Activated CD4-positive, alpha-beta T cell treated with anti-CD3 and anti-CD28 coated beads, Interleukin-2, amount 10 ng/mL, durations not matched to agents 24 days and 14 days (primary cell): ENCODE data around the gene WDR87. TPM values are rescaled to one million over a fixed set of nuclear protein-coding genes. Genes with fewer than 3 reads are reported as not detected.

Experiments
- DNase-seq: peaks from one replicate; pipeline ENCODE4 v3.0.0; 2022
- H3K27ac Mint-ChIP-seq: one replicate; pipeline ENCODE4 v1.8.0; 2022; ENCODE audit warnings: mild to moderate bottlenecking, mixed read lengths
- H3K27me3 Mint-ChIP-seq: one replicate; pipeline ENCODE4 v1.8.0; 2022; ENCODE audit warnings: mixed read lengths
- H3K36me3 Mint-ChIP-seq: one replicate; pipeline ENCODE4 v1.8.0; 2022; ENCODE audit warnings: low read depth, mild to moderate bottlenecking, mixed read lengths
- H3K4me1 Mint-ChIP-seq: one replicate; pipeline ENCODE4 v1.8.0; 2021; ENCODE audit warnings: mixed read lengths
- H3K4me3 Mint-ChIP-seq: one replicate; pipeline ENCODE4 v1.8.0; 2022; ENCODE audit warnings: mild to moderate bottlenecking, moderate library complexity, mixed read lengths
- H3K9me3 Mint-ChIP-seq: one replicate; pipeline ENCODE4 v1.8.0; 2021; ENCODE audit warnings: mixed read lengths
- intact Hi-C: fragments of 100-400 bp; cut with micrococcal nuclease; formaldehyde crosslinking; loops from one replicate; pipeline ENCODE4 v1.15.1; 2023
- total RNA-seq: library from RNA; stranded (reverse); gene quantifications from 2 replicates; pipeline ENCODE4 v1.2.3, GENCODE V29; 2022

Gene WDR87
- total RNA-seq, 1 donor from 2014 or later = not detected

- Mint-ChIP-seq H3K27me3 (no peaks in the 10 kb centered on the region), H3K4me1 (no peaks in the 10 kb centered on the region), H3K27ac (no peak overlapping the region), H3K4me3 (no peak overlapping the region), H3K36me3 (peaks cover 8% of the 10 kb centered on the region), H3K9me3 (peaks cover 3% of the 10 kb centered on the region)
- DNase-seq = no peak
- intact Hi-C loops = no loop called here
These were observed 32.0 kb upstream of the WDR87 start for GRCh38 chr19:37938353-37938752.

GRCh38 chr19:37936886-37937285, 30.5 kb upstream of the WDR87 start:
- intact Hi-C loops = no loop called here
- no peak for DNase-seq
- Mint-ChIP-seq H3K9me3 (peaks cover 3% of the 10 kb centered on the region), H3K36me3 (peaks cover 11% of the 10 kb centered on the region), H3K4me1 (peaks cover 2% of the 10 kb centered on the region), H3K27ac (no peak overlapping the region), H3K4me3 (no peak overlapping the region), H3K27me3 (no peaks in the 10 kb centered on the region)

DNA sequence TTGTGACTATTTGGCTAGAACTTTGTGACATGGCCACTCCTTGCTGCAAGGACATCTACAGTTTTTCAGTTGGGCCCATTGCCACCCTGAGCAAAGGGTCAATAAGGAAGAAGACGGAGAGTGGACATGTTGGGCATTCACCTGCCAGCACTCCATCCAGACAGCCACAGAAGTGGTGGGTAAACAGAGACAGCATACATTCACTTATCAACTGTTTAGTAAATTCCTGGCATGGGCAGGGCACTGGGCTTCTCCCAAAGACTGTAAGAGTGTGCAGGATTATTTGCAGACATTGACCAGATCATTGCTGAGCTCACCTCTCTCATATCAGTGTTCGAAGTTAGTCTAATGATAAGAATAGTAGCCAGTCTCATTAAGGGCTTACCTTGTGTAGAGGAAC, 29.8 kb upstream of the WDR87 start:
- no peaks in the 10 kb centered on the region for H3K27me3 Mint-ChIP-seq
- peaks cover 2% of the 10 kb centered on the region for H3K4me1 Mint-ChIP-seq
- H3K4me3 Mint-ChIP-seq = no peak overlapping the region
- H3K27ac Mint-ChIP-seq = no peak overlapping the region
- intact Hi-C loops = no loop called here
- H3K36me3 Mint-ChIP-seq = peaks cover 11% of the 10 kb centered on the region
- H3K9me3 Mint-ChIP-seq = peaks cover 3% of the 10 kb centered on the region
- DNase-seq = no peak

- Mint-ChIP-seq H3K4me3 (no peak overlapping the region), H3K9me3 (peaks cover 3% of the 10 kb centered on the region), H3K4me1 (peaks cover 2% of the 10 kb centered on the region), H3K27ac (no peak overlapping the region), H3K36me3 (peaks cover 10% of the 10 kb centered on the region), H3K27me3 (no peaks in the 10 kb centered on the region)
- intact Hi-C loops = no loop called here
- DNase-seq = no peak
These were observed 28.9 kb upstream of the WDR87 start for GRCh38 chr19:37935341-37935740.

DNA sequence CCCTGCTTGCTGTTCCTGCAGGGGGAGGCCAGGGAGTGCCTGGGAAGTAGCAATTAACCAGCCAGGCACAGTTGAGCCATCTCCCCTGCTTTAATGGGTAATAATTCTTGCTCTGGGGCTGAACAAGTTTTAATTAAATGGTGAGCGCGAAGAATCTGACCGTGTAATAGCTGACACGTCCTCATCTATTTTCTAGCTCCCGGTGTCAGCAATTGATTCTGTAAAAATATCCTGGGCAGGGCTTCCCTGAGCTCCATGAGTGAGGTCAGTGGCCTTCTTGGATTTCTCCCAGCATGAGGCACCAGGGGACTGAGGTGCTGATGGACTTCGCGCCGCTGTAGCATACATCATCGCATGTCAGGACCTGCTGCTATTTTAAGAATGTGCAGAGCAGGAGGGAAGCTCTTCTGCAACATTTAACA, 27.6 kb upstream of the WDR87 start:
- no peak overlapping the region for H3K27ac Mint-ChIP-seq
- intact Hi-C loops = no loop called here
- H3K4me3 Mint-ChIP-seq = no peak overlapping the region
- no peaks in the 10 kb centered on the region for H3K27me3 Mint-ChIP-seq
- H3K9me3 Mint-ChIP-seq = peaks cover 3% of the 10 kb centered on the region
- H3K36me3 Mint-ChIP-seq = peaks cover 8% of the 10 kb centered on the region
- H3K4me1 Mint-ChIP-seq = peaks cover 2% of the 10 kb centered on the region
- DNase-seq = no peak

GRCh38 chr19:37932985-37933936, 26.9 kb upstream of the WDR87 start:
- Mint-ChIP-seq H3K9me3 (peaks cover 3% of the 10 kb centered on the region), H3K36me3 (peaks cover 6% of the 10 kb centered on the region), H3K27ac (no peak overlapping the region), H3K27me3 (no peaks in the 10 kb centered on the region), H3K4me3 (no peak overlapping the region), H3K4me1 (peaks cover 2% of the 10 kb centered on the region)
- intact Hi-C loops = no loop called here
- DNase-seq = no peak

DNA sequence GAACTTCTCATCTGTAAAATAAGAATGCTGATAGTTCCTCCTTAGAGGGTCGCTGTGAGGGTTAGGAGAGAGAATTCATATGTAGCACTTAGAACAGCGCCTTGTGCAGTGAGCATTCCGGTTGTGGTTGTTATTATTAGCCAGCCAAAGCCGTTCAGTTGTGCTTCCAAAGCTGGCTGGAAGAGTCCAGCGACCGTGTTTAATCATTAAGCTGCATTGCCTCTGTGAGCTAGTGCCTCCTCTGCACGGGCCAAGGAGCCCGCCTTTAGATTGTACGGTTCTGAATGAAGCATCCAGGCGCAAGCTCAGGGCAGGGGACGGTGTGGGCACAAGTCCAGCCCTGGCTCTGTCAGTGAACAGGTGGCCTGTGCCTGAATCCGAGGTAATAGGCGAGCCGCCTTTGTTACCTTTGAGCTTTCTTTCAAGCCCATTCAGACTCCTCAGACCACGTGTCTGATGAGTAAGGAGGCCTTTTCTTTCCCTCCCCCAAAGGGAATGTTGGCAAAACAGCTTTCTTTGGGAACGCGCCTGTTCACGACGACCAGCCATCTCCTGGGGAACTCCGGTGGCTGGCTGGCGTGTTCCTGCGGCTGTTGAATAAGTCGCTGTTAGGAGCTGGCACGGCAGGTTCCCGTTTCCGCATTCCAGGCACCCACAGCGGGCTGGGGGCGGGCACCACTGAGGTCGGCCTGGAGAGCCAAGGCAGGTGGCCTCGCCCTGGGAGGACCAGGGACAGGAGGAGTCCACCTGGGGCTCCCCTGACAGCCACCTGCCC, 25.7 kb upstream of the WDR87 start:
- peaks cover 2% of the 10 kb centered on the region for H3K4me1 Mint-ChIP-seq
- H3K27ac Mint-ChIP-seq = no peak overlapping the region
- H3K9me3 Mint-ChIP-seq = peaks cover 3% of the 10 kb centered on the region
- H3K27me3 Mint-ChIP-seq = no peaks in the 10 kb centered on the region
- intact Hi-C loops = no loop called here
- no peak for DNase-seq
- H3K36me3 Mint-ChIP-seq = peaks cover 6% of the 10 kb centered on the region
- no peak overlapping the region for H3K4me3 Mint-ChIP-seq

- Mint-ChIP-seq H3K4me1 (peaks cover 2% of the 10 kb centered on the region), H3K27ac (no peak overlapping the region)
- intact Hi-C loops = no loop called here
These were observed 24.0 kb upstream of the WDR87 start for GRCh38 chr19:37930416-37930815.

DNA sequence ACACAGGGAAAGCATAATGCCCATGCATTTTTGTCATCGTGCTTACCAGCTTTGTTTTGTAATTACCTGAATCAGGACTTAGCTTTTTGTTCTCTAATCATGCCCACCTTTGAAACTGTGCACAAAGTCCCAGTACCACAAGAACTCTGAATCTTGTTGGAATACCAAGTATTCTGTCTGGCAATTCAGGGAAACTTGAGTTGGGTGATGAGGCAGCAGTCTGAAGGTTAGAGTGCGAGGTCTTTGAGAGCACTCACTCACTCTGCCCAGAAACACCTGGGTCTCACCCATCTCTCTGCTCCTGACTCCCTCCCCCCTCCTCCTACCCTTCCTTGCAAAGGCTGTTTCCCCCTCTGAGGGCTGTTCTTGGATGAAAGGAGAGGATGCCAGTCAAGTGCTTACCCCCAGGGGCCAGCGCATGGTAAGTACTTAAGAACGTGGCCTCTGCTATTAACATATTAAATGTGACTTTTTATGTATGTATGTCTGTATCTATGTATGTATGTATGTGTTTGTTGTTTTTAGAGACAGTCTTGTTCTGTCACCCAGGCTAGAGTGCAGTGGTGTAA, 23.0 kb upstream of the WDR87 start:
- no peaks in the 10 kb centered on the region for H3K27me3 Mint-ChIP-seq
- H3K4me1 Mint-ChIP-seq = peaks cover 5% of the 10 kb centered on the region
- peaks cover 6% of the 10 kb centered on the region for H3K36me3 Mint-ChIP-seq
- intact Hi-C loops = no loop called here
- no peak for DNase-seq
- H3K27ac Mint-ChIP-seq = no peak overlapping the region
- no peaks in the 10 kb centered on the region for H3K9me3 Mint-ChIP-seq
- no peak overlapping the region for H3K4me3 Mint-ChIP-seq

More at GRCh38 chr19:37930416-37930815, 24.0 kb upstream of the WDR87 start:
- Mint-ChIP-seq H3K27me3 (no peaks in the 10 kb centered on the region), H3K36me3 (peaks cover 4% of the 10 kb centered on the region), H3K9me3 (no peaks in the 10 kb centered on the region), H3K4me3 (no peak overlapping the region)
- no peak for DNase-seq

DNA sequence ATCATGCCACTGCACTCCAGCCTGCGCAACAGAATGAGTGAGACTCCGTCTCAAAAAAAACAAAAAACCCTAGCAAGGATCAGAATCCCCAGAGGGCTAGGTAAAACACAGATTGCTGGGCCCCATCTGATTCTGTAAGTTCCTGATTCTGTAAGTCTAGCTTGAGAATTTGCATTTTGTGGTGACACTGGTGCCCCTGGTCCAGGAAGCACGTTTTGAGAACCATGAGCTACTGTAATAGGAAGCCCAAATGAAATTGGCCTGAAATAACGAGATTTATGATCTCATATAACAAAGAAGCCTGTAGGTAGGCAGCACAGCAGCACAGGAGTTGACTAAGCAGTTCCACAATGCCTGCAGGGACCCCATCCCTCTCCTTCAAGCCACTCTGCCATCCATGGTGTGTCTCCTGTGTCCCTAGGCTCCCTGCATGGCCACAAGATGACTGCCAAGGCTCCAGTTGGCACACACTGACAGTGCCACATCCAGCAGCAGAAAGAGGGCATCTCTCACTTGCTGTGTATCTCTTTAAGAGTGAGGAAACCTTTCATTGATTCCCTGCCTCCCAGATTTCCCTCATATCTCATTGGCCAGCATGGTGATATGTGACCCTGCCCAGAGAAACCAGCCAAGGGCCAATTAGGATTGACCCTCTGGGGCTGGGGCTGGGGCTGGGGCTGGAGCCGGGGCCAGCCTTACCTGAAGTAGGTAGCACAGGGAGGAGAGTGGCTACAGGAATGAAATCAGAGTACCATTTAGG, 22.3 kb upstream of the WDR87 start:
- Mint-ChIP-seq H3K27ac (no peak overlapping the region), H3K9me3 (no peaks in the 10 kb centered on the region), H3K4me3 (no peak overlapping the region), H3K27me3 (no peaks in the 10 kb centered on the region), H3K36me3 (peaks cover 6% of the 10 kb centered on the region), H3K4me1 (peaks cover 5% of the 10 kb centered on the region)
- intact Hi-C loops = no loop called here
- no peak for DNase-seq

GRCh38 chr19:37926711-37927110, 20.3 kb upstream of the WDR87 start:
- H3K9me3 Mint-ChIP-seq = no peaks in the 10 kb centered on the region
- no peak for DNase-seq
- peaks cover 2% of the 10 kb centered on the region for H3K36me3 Mint-ChIP-seq
- intact Hi-C loops = no loop called here
- H3K4me3 Mint-ChIP-seq = no peak overlapping the region
- H3K4me1 Mint-ChIP-seq = peaks cover 3% of the 10 kb centered on the region
- H3K27ac Mint-ChIP-seq = no peak overlapping the region
- no peaks in the 10 kb centered on the region for H3K27me3 Mint-ChIP-seq

DNA sequence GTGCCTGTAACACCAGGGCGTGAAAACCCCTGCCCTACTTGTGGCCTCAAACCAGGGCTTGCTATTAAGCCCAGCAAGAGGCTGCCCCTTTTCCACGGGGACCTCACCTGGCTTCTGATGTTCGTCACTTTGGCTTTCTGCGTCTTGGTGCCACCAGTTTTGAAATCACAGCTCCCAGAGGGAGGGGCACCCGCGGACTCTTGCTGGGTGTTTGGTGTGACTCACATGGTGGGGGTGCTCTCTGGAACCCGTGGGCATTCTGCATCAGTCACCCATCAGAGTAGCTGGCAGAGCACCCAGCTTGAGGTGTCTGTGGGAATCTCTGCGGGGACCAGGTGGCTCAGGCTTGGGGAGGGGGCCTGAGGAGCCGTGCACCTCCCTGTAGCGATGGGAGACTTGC, 19.9 kb upstream of the WDR87 start:
- no peak overlapping the region for H3K27ac Mint-ChIP-seq
- no peak for DNase-seq
- no peak overlapping the region for H3K4me3 Mint-ChIP-seq
- H3K4me1 Mint-ChIP-seq = peaks cover 4% of the 10 kb centered on the region
- H3K9me3 Mint-ChIP-seq = no peaks in the 10 kb centered on the region
- intact Hi-C loops = no loop called here
- H3K27me3 Mint-ChIP-seq = no peaks in the 10 kb centered on the region
- H3K36me3 Mint-ChIP-seq = peaks cover 4% of the 10 kb centered on the region

- H3K27me3 Mint-ChIP-seq = no peaks in the 10 kb centered on the region
- no peaks in the 10 kb centered on the region for H3K9me3 Mint-ChIP-seq
- peaks cover 8% of the 10 kb centered on the region for H3K4me1 Mint-ChIP-seq
- intact Hi-C loops = no loop called here
- peaks cover 6% of the 10 kb centered on the region for H3K36me3 Mint-ChIP-seq
- H3K27ac Mint-ChIP-seq = no peak overlapping the region
- DNase-seq = no peak
- no peak overlapping the region for H3K4me3 Mint-ChIP-seq
These were observed 18.8 kb upstream of the WDR87 start for GRCh38 chr19:37925212-37925611.
